ENCODE results near the gene AOC2.

- no peak for TF ChIP-seq CTCF (IDR thresholded peaks at IDR 0.05)
- TF ChIP-seq POLR2A (IDR thresholded peaks at IDR 0.05) = no peak
These were observed 49.0 kb downstream of the AOC2 start for GRCh38 chr17:42893359-42893758.
